Upper lobe of left lung (tissue), 4 donors: ENCODE measurements around the gene DDX39A.

Experiments
- EP300 ChIP-seq, 4 donors: sonication (generic); formaldehyde crosslinking; IDR thresholded peaks; one replicate each; pipeline ENCODE4 v1.5.1; 2017; ENCODE audit warnings: antibody characterized with exemption in 4 of 4, control low read depth in 2 of 4
- POLR2A ChIP-seq, 4 donors: fragments of 450-650 bp; IDR thresholded peaks; one replicate each; pipeline ENCODE4 v1.5.1; 2016 to 2017; ENCODE audit warnings: antibody characterized with exemption in 4 of 4, mild to moderate bottlenecking in 2 of 4
- TF ChIP-seq, protein P1 (sequence below), 6 experiments: fragments of 450-650 bp in 4 of 6; fragments of 200-600 bp in 2 of 6; sonication (generic) in 2 of 6; IDR thresholded peaks; one replicate each; pipeline ENCODE4 v1.5.1; 2016 to 2019; ENCODE audit warnings: antibody characterized with exemption in 6 of 6

DNA sequence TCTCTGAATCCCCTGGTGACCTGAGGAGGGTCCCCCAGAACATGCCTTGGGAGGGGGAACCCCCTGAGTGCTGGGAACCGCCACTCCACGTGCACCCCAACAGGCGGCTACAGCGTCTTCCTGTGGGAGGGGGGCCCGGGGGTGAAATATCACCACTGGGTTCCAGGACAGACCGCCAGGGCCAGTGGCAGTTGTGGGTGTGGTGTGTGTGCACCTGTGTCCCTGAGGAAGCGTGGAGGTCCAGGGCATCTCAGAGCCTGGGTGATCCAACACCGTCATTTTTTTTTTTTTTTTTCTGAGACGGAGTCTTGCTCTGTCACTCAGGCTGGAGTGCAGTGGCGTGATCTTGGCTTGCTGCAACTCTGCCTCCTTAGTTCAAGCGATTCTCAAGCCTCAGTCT lies 33.6 kb downstream of the DDX39A start:
- TF ChIP-seq, protein P1, sequence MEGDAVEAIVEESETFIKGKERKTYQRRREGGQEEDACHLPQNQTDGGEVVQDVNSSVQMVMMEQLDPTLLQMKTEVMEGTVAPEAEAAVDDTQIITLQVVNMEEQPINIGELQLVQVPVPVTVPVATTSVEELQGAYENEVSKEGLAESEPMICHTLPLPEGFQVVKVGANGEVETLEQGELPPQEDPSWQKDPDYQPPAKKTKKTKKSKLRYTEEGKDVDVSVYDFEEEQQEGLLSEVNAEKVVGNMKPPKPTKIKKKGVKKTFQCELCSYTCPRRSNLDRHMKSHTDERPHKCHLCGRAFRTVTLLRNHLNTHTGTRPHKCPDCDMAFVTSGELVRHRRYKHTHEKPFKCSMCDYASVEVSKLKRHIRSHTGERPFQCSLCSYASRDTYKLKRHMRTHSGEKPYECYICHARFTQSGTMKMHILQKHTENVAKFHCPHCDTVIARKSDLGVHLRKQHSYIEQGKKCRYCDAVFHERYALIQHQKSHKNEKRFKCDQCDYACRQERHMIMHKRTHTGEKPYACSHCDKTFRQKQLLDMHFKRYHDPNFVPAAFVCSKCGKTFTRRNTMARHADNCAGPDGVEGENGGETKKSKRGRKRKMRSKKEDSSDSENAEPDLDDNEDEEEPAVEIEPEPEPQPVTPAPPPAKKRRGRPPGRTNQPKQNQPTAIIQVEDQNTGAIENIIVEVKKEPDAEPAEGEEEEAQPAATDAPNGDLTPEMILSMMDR (IDR thresholded peaks at IDR 0.05), result no peak
- TF ChIP-seq POLR2A (IDR thresholded peaks at IDR 0.05) (no peak), EP300 (IDR thresholded peaks at IDR 0.05) (no peak)
